IPS-NIHi7 (cell line): ENCODE data around the gene TSPAN17.

Experiments used
- DNase-seq: peaks from one replicate; pipeline ENCODE4 v3.0.0; 2012; ENCODE audit warnings: mixed read lengths; ENCODE audit errors: extremely low spot score

The TSPAN17 gene

DNA sequence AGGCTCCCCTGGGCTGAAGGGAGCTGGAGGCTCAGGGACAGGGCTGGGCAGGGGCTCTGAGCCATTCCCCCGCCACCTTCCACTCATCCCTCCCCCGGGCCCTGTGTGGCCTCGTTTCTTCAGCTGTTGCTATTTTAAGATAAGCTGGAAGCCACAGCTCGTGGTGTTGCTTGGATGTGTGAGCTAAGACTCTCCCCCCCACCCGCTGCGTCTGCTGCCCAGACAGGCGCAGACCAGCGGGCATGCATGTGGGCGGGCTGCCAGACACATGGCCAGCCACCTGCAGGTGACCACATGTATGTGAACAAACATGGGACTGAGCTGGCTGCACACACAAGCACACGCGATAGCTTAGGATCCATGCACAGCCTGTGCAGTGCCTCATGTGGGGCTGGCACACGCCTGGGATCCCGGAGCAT, 25.6 kb upstream of the TSPAN17 start:
- no peak for DNase-seq

- DNase-seq = no peak
Measured at GRCh38 chr5:176624142-176624541, 23.1 kb upstream of the TSPAN17 start.

GRCh38 chr5:176624938-176625337, 22.3 kb upstream of the TSPAN17 start:
- DNase-seq = no peak

- no peak for DNase-seq
Measured at GRCh38 chr5:176625512-176625911, 21.8 kb upstream of the TSPAN17 start.

GRCh38 chr5:176625966-176626875, 21.1 kb upstream of the TSPAN17 start:
- DNase-seq = no peak

- no peak for DNase-seq
Measured at GRCh38 chr5:176626876-176627236, 20.4 kb upstream of the TSPAN17 start.

DNA sequence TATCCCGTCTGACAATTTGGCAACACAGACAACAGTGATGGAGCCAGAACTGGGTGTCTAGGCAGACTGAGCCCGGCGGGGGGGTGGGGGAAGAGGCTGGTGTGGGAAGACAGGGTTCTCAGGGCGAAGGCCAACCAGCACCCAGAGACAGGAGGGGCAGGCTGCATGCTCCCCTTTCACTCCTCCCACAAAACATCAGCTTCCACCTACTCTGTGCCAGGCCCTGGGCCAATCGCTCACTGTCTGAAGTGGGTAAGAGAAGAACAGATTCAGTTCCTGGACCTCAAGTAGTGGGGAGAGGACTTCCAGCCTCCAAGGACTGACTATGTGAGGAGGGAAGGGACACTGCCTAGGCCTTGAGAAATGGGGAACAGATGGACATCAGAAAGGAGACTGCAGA, 19.7 kb upstream of the TSPAN17 start:
- DNase-seq = no peak

DNA sequence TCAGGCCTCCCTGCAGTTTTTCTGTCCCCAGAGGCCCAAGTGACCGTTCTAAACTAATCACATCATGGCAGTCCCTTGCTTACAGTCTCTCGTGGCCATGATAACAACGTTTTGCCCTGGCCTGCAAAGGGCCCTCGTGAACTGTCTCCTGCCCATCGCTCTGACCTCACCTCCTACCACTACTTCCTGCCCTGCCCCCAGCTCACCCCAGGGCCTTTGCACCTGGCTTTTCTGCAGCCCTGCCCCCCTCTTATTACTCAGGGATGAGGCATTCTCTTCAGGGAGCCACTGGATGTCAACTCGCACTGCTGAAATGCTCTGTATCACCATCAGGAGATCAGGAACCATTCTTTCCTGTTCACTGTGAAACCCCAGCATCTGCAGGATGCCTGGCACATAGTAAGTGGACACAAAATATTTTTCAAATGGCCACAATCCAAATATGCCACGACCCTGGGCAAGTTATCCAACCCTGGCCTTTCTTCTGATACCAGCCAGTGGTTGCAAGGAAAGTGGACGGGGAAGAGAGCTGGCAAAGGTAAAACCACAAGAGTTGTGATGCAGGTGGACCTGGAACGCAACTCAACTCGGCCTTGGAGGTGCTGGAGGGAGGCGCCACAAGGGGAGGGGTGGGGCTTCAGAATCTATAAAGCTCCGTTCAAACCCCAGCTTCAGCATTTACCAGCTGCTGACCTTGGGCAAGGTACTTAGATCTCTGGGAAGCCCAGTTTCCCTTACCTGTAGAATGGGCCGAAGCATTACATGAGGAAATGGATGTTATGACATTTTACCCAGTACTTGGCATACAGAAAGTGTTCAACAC, 18.7 kb upstream of the TSPAN17 start:
- DNase-seq = no peak

- no peak for DNase-seq
Measured at GRCh38 chr5:176629317-176629852, 17.9 kb upstream of the TSPAN17 start.

DNA sequence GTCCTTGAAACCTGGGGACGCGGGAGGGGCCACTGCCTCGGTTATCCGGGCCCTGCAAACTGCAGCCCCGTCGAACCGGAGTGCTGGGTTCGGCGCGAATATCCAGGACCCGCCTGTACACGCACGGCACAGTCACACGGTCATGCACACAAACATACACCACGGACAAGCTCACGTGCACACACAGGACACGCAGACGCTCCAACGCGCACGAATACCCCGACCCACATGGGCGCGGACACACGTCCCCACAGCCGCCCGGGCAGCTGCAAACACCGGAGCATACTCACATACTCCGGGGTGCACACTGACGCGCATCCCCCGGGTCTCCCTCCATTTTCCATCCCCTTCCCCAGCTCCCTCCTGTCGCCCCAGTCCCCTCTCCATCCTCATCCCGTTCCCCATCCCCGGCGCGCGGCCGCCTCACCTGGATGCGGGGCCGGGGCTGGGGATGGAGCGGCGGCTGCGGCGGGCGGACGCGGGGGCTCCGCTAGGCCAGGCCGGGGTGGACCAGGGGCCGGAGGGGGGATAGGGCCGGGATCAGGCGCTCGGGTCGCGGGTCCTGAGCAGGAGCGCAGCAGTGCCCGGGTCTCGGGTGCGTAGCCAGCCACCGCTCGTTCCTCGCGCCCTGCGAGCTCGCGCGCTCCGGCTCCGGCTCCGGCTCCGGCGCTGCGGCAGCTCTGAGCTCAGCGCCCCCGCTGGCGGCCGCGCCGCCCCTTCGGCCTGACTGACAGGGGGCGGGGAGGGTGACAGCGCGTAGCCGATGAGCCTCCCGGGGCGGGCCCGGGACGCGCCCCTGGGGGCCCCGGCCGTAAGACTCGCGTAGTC, 17.2 kb upstream of the TSPAN17 start, which contains the start of the genes EIF4E1B and SNCB:
Gene EIF4E1B, plus strand, starts transcription at position 823 of the 828 bp plus-strand sequence. CDS start 12,113 bp downstream, outside the sequence.
Gene SNCB, minus strand, starts transcription at position 682 of the 828 bp plus-strand sequence. CDS start 880 bp downstream, outside the sequence.
- DNase-seq = peak; percentile 79

DNA sequence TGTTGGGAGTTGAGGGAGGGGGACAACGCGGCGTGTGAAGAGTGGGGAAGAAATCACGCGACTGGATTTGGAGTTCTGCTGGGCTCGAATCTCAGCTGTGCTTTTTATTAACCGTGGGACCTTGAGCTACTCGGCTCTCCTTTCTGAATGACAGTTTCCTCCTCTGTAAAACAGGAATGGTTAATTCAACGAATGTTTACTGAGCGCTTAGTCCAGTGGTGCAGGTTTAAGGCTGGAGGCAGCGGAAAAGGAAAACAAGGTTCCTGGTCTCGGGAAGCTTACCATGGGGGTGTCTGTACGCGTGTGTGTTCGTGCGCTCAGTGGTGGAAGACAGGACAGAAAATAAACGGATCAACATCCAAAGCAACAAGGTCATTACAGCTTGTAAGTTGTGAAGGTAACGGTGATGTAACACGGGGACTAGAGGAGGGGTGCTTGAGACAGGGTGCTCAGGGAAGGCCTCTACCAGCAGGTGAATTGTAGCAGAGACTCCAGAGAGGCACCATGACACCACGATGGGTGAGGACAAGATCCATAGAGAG, 16.5 kb upstream of the TSPAN17 start:
- DNase-seq = no peak

DNA sequence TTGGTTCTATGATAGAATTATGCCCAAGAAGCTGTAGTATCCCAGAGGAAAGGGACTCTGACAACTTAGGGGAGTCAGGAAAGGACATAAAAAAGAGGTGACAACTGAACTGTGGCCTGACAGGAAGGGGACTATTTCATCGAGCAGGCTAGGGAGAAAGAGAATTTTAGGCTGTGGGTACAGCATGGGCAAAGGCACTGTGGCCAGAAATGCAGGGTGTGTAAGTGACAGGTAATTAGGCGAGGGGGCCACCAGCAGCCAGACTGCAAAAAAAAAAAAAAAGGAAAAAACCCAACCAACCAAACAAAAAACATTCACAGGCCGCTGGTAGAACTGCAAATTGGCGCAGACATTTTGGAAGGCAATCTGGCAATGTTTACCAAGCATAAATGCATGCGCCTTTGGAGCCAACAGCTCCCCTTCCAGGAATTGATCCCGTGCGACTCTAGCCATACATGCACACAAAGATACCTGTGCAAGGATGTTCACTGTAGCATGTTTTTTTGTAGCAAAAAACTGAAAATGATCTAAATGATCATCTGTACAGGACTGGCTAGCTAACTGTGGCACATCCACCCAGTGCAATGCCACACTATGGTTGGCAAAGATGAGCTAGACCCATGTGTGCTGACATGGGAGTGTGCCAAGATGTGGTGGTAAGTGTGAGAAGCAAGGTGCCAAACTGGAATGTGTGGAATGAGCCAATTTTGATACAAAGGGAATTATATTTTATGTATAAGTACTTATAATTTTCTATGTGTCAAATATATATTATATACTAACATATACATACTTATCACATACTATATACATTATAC, 15.7 kb upstream of the TSPAN17 start:
- DNase-seq = no peak

DNA sequence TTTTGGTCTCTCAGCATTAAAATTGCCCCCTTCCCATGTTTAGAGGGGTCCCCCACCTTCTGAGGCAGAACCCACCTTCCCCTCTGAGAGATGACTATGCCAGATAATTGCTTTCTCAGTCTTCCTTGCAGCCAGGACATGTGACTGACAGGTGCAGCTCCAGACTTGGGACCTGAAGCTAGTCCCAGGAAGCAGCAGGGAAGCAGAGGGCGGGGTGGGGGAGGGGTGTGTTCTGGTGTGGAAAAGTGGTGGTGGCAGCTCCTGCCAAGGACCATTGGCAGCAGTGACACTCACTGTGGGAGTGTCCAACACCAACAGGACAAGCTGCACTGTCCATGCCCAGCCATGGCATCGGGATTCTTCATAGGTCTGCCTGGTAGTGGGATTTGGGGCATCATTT, 14.5 kb upstream of the TSPAN17 start:
- DNase-seq = no peak

DNA sequence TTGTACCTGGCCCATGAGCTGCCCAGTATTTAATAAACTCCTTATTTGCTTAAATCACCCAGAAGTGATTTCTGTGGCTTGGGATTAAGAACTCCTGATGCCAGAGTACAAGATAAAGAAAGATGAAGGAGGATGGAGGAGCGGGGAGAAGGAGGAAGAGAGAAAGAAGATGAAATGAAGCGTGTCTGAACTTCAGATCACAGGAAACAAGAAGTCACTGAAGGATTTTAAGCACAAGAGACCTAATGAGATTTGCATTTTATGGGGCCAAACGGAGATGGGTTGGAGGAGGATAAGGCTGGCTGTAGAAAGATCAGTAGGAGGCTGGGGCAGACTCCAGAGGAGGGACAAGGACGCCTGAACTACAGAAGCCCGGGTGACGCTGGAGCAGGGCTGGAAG, 13.7 kb upstream of the TSPAN17 start:
- DNase-seq = no peak

DNA sequence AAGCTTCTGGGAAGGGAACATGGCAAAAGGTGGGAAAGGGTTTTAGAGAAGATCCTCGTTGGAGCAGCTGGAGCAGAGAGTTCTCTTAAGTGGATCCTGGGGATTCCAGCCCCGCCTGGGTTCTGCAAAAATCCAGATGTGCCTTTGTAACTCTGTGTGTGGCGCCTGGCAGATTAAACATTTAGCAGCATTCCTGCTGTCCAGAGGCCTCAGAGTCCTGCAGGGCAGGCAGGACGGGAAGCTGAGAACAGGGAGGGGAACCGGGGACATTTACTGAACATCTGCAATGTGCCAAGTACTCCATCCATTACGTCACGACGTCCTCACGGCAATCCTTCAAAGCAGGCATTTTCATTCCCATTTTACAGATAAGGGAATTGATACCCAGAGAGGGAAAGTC, 10.9 kb upstream of the TSPAN17 start:
- no peak for DNase-seq

DNA sequence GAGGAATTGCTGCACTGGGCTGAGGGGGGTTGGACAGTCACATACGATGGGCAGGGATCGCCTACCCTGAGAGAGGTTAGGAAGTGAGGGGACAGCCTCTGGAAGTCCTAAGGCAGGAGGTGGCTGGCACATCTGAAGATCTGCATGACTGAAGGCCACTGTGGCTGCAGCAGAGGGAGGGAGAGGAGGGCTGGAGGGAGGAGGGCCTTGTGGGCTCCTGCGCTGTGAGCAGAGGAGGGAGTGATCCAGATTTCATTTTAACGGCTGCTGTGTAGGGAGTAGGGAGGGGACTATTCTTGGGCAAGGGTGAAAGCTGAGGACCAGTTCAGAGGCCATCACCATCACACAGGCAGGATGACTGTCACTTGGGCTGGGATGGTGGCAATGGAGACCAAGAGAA, 9.7 kb upstream of the TSPAN17 start:
- DNase-seq = no peak

- DNase-seq = no peak
Measured at GRCh38 chr5:176638437-176638836, 8.8 kb upstream of the TSPAN17 start.

DNA sequence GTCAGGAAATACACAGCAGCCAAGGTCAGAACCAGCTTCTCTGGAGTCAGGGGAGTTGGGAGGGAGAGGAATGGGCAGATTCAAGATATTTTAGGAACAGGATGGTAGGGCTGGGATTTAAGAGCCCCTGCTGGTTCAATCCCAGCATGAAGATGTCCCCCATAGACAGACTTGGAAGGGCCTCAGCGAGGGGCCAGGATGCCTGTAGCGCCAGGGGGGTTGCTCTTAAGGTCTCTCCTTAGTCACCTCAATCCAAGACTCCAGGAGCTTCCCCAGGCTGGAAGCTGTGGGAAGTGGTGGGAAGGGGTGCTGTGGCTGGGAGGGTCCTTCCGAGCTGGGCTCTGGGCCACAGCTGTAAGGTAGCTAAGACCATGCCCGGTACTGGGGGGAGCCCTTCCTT, 8.1 kb upstream of the TSPAN17 start:
- no peak for DNase-seq

GRCh38 chr5:176639981-176640380, 7.3 kb upstream of the TSPAN17 start:
- no peak for DNase-seq

- no peak for DNase-seq
Measured at GRCh38 chr5:176640616-176641015, 6.7 kb upstream of the TSPAN17 start.
